HS-27A (cell line): Measurements from ENCODE around the gene GSN.

Source experiments
- DNase-seq: peaks from one replicate; pipeline ENCODE4 v3.0.0-alpha.2; 2012; ENCODE audit warnings: low read depth, missing footprints

GSN gene

DNA sequence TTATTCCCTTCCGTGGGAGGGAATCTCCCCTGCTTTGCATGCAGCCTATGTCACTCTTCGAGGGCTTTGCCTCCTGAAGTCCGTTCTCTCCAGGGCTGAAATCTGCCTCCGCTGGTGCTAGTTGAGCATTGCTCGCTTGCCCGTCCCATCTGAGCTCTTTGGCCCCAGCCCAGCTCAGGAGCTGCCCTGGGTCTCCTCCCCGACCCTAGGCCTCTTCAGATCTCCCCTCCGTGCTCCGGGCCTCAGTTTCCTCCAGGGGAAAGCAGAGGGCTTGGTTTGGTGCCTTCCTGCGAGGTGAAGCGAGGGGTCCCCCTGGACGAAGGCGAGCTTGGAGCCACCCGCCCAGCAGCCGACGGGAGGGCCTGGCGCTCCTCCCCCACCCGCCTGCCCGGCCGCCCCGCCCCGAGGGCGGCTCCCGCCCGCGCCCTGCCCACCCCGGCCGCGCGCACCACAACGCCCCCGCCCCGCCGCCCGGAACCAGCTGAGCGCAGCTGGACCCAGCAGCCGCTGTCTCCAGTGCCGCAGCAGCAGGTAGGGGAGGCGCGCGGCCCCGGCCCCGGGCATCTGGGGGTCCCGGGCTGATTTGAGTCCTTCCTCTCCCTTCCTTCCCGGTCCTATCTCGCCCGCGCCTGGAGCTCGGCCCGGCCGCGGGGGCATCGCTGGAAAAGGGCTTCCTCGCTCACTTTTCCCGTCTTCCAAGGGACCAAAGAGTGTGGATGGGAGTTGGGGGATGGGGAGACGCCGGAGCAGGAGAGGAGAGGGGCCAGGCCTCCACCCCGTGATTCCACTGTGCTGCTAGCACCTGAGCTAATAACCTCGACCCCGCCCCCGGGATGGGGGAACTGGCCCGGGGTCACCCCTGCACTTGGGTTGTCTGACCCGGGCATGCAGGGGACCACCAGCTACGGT lies at the start of gene GSN:
Gene GSN (plus strand): TSS at position 474 of the 909 bp plus-strand sequence. CDS start 33,810 bp downstream, outside the sequence.
- no peak for DNase-seq

DNA sequence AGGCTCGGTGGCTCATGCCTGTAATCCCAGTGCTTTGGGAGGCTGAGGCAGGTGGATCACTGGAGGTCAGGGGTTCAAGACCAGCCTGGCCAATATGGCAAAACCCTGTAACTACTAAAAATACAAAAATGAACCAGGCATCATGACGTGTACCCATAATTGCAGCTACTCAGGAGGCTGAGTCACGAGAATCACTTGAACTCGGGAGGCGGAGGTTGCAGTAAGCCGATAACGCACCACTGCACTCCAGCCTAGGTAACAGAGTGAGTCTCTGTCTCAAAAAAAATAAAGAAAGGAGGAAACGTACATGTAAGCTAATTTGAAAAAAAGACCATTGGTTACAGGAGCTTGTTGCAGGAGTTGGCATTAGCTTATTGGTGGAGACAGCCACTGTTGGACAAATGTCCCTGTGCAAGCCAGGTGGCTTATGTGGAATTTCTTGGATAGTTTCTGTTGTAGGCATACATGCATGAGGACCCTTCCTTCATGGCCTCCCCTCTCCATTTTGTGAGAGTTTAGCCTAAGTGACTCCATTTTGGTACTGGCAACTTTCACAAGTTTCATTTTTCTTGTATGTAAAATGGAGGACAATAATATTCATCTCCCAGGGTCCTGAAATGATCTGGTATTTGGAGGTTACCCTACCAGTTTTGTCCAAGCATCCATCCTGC lies 49.5 kb upstream of the GSN start:
- DNase-seq = no peak

DNA sequence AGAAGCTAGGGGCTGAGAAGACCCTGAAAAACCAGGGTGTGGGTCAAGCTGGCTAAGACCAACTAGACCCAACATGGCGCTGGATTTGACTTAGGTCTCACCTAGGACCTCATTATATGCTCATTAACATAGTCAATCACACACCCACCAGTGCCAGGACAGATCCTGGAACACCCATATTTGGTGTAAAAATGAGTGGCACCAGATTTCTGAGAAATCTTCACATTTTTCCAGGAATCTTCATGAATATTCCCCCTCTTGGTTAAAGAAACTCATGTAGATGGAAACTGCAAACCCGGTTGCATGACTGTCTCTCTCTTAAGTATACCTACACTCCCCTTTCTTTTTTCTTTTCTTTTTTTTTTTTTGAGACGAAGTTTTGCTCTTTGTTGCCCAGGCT lies 48.4 kb upstream of the GSN start:
- DNase-seq = no peak

DNA sequence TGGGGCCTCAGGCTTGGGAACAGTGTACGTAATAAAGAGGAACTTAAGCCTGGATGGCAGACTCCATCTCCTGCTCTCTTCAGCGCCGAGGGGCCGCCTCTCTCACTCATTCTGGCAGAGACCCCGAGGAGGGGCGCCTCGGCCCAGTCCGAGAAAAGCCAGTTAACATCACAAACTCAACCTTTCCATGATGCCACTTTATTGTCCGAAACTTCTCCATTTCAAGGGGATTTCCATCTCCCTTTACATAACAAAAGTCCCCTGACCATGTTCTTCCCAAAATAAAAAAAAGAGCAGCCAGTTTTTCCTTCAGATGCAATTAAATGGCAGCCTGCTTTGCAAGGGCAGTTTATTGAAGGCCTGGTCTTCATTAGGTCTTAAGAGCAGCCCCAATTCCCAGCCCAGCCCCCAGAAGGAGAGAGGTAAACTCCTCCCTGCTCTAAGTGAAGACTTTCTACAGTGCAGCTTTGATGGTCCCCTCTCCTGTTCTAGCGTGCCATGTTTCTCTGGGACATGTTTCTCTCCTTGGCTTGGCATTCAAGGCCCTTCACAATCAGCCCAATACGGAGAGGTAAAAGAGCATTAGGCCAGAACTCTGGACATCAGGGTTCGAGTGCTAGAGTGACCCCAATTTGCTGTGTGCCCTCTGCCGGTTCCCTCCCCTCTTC lies 46.8 kb upstream of the GSN start:
- no peak for DNase-seq

DNA sequence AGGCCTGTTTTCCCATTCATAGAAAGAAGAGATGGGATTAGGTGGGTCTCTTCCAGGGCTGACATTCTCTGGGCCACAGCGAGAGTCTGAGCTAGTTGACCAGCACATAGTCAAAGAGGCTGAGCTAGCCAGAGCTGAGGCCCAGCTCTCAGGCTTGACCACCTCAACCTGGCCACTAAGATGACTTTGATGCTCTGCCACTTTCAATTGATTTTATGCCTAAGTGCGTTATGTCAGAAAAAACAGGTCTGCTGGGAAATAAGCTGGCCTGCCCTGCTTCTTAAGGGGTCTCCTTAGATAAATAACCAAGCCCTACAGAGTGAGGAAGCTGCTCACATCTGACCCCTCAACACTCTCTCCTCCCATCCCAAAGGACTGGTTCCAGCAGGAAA lies 46.3 kb upstream of the GSN start:
- no peak for DNase-seq

DNA sequence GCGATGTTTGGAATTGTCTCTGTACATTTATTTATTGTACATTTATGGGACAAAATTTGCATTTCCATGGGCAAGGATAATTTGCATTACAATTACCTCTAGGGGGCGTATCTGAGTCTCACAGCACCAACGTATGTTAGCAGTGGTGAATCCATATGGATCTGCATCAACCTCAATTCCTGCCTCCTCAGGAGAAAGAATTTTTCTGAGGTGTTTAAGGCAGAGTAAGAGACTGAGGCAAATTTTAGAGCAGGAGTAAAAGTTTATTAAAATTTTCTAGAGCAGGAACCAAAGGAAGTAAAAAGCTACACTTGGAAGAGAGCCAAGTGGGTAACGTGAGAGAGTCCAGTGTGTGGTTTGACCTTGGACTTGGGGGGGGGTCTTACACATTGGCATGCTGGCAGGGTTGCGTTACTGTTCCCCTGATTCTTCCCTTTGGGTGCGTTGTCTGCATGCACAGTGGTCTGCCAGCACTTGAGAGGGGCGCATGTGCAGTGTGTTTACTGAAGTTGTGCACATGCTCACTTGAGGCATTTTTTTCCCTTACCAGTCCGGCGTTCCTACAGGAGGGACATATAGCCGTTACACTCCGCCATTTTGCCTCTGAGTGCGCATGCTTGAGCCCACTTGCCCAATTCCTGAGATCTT lies 45.3 kb upstream of the GSN start:
- DNase-seq = no peak

DNA sequence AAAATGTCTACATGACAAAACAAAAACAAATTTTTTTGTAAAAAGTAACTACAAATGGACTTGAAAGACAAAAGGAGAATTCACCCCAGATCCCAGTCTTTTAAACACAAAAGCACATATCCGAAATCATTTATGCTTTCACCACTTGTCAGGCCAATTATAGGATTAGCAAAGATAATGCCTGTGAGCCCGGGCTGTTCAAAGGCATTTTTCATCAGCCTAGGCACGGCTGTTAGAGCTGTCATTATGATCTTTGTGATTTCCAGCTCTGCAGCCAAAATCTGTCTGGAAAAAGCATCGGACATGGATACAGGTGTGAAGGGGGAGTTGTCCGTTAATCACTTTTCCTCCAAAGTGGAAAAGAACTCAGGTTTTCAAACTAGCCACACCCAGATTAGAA lies 42.7 kb upstream of the GSN start:
- no peak for DNase-seq

DNA sequence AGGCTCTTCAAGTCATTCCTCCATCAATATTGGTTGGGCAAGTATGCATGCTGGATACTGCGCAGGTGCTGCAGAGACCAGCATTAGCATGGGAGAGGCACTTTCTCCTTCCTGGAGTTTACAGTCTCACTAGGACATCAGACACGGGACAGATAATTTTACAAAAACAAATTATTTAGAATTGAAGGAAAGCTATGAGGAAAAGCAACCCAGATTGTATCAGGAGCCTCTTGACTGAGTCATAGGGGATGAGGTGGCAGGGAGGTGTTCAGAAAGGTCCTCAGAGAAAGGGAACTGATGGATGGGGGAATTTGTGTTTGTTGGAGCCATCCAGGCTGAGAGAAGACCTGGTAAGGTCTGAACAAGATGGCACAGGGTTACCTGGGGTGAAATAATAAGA lies 41.8 kb upstream of the GSN start:
- no peak for DNase-seq

DNA sequence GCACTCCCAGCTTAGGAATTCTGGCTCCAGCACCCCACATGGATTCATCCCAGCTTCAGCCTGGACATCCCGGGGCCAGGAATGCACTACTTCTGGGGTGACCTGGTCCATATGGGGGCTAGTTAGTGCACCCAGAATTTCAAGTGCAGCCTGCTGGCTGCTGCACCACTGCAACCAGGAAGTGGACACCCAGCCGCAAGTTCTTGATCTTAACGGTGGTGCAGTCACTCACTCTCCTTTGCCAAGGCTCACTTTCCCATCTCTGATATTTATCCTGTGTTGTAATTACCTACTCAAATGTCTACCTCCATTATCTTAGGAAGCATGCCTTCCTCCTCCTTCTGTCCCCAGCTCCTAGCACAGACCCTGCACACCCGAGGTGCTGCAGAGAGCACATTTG lies 40.1 kb upstream of the GSN start:
- DNase-seq = no peak

DNA sequence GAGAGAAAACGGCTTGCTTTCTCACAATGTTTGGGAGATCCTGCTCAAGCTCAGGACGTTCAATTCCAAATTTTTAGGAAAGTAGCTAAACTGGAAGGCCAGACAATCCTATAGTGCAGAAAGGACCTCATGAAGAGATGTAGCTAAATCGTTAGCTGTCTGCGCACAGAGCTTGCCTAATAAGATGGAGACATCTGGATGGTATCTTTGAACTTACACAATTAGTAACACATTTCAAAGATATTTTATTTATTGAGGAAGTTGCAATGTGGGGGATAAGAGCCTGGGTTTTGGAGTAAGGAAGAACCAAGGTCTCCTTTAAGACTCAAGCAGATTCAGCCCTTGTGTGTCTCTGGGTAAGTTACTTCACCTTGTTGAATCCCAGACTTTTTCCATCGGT lies 37.7 kb upstream of the GSN start:
- no peak for DNase-seq

DNA sequence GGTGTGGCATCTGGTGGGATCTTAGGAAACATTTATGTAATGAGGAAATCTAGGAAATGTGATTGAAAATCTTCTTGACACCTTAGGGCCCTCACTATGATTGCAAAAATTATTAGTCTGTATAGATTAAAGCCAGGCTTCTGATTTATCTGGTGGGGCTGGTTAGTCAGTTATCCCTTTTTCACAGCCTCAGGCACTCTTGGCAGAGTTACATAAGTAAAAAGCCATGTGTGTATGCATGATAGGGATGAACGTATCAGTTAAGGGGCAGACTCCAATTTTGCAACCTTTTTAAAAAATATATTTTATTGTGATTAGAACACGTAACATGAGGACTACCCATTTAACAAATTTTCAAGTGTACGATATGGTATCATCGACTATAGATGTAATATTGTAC lies 35.7 kb upstream of the GSN start:
- DNase-seq = no peak

DNA sequence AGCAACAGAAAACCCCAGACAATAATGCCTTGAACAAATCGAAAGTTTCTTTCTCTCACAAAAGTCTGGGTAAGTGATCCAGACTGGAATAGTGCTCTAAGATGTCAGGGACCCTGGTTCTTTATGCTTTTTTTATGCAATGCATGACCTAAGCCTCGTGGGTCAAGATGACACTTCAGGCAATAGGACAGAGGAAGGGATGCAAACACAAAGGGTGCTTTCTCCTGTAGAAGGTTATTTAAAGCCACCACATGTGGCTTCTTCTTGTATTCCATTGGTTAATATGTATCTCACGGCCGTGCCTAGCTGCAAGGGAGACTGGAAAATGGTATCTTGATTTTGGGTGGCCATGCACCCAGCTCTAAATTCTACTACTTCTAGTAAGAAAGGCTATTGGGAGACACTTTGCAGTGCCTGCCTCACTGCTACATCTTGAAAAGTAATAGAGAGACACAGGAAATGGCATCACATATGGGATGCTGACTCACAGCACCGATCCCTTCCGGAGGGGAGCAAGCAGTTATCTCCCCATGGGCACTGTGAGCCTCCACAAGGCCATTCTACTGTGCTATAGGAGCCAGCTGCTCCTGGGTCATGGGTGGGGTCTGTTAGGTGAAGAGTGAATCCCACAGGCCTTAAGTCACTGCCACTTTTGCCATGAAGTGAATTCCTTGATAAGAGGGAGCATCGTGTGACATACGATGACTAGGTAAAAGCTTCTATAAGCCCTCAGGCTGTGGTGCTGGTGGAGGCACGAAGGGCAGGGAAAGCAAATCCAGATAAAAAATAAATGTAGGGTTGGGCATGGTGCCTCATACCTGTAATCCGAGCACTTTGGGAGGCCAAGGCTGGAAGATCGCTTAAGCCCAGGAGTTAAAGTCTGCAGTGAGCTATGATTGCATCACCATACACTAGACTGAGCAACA lies 33.8 kb upstream of the GSN start:
- no peak for DNase-seq

DNA sequence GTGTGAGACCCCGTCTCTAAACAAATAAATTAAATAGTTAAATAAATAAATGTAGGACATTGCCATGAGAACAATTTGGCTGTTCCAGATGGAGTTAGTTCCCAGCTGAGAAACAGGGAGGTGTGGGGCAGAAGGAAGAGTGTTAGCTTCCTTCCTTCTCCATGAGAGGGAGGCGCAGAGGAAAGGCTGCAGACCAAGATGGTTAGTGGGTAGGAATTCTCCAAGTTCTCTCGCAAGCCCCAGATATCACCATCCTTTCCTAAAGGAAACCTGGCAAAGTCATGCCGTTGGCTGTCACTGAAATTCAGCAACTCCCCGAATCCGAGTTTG lies 33.2 kb upstream of the GSN start:
- DNase-seq = no peak

DNA sequence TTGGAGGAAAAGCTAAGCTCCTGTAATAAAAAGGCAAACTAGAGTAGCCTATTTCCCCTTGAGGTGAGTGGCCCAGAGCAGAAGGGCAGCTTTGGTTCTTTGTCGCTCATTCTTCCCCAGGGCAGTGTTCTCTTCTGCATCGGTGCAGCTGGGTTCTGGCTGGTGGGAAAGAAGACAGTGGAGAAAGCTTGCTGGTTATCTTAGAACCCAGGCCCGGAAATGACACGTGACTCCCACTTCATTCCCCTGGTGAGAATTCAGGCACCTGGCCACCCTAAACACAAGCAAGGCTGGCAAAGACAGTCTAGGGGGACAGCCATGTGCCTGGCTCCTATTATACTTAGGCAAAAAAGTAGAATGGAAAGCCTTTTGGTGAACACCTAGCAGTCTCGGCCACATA lies 32.5 kb upstream of the GSN start:
- DNase-seq = no peak

DNA sequence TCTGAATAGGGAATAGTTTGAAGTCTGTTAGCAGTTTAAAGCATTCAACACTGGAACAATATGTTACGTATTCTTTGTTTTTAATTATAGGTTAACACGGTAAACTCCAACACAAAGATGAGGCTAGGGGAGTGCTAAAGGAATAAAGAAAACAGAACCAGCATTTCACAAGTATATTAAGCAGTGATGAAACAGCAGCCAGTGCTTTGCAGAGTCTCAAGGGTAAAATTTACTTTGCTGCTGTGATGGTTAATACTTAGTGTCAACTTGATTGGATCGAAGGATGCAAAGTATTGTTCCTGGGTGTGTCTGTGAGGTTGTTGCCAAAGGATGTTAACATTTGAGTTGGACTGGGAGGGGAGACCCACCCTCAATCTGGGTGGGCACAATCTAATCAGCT lies 30.0 kb upstream of the GSN start:
- no peak for DNase-seq

DNA sequence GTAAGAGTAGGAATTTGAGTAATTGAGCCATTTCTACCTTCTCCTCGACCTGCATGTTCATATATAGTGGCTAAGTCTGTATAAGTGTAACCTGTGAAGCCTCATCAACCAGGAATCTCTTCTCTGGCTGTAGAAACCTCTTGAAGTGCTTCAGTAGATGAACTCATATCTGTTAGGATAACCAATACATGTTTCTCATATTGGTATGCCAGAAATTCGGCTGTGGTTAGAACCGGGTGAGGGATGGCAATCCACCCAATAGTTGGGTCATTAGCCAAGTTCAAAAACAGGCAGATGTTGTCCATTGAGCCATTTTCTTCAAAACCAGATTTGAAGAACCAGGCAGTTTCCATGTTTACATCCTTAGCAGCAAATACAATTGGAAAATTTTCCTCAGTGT lies 28.9 kb upstream of the GSN start:
- no peak for DNase-seq

DNA sequence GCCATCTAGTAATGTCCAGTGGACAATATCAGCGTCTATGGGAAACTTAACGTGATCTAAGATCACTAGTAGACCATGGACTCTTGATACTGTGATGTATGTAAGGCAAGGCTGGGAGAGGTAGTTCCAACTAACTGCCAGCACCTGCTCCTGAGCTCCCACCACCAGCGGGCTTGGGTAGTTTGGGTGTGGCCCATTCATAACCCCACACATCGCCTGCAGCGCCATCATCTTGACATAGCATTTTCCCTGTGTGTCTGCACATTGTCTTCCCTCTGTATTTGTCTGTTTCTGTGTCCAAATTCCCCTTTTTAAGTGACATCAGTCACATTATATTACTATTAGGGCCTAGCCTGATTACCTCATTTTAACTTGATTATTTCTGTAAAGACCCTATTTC lies 28.1 kb upstream of the GSN start:
- no peak for DNase-seq

DNA sequence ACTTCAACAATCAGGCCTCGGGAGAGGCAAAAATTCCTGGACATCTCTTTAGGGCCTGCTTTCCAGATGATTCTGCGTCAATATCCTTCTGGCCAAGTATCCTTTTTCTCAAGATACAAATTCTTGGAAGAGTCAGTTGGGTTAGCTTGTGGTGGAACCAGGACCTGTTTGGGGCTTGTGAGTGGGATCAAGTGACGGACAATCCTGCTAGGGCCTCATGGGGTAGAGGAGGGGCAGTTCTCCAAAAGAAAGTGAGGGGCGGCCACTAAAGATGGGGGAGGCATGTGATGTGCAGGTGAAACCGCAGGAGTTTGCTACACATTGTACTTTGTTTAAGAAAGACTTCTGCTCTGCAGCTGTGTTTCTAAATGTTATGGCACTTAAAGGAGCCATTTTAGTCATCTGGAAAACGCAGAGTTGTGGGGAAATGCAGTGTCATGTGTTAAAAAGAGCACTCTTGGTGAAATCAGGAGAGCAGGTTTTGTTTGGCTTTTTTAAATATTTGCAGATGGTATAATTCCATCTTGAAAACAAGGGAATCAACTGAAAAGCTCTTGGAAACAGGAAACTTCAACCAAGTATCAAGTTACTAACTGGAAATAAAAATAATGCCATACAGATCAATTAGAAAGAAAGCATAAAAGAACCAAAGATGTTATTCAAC lies 27.4 kb upstream of the GSN start:
- no peak for DNase-seq

DNA sequence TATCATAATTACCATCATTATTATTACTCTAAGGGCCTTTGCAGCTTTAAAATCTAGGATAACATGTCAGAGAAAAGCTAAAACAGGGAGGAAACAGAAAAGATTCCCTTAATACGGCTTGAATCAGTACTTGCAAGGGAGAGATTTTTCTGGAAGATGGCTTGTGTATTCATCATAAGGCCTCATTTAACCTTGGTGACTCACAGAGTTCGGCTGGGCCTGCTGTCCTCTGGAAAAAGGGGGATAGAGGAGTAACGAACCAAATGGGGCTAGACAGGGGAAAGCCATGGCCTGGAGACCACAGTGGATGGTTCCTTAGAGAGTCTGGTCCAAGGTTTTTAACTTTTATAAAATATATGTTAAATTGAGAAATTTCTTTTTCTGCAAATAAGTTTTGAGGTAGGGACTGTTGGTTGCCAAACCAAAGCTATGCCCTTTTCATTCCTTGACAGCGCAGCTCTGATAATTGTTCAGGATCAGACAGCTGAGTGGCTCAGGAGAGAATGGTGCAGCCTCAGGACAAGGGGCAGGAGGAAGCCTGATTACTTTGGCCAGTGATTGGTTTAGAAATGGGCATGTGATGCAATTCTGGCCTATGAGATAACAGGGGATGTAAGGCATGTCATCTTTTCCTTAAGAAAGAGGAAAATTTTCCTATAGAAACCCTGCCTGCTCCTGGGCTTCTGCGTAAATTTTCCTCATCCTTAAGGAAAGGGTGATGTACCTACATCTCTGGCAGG lies 25.6 kb upstream of the GSN start:
- DNase-seq = no peak

DNA sequence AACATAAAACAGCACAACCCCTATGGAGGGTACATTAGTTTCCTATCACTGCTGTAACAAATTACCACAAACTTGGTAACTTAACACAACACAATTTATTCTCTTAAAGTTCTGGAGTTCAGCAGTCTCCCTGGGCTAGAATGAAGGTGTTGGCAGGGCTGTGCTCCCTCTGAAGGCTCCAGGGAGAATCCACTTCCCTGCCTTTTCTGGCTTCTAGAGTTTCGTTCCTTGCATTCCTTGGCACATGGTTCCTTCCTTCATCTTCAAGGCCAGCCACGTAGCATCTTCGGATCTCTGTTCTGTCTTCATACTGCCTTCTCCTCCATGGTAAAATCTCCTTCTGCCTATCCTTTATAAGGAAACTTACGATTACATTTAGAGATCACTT lies 25.0 kb upstream of the GSN start:
- no peak for DNase-seq
